HG03066 (cell line): ENCODE data around the gene TRAF1.

Experiments used
- ATAC-seq: cut with Tn5 transposase; IDR thresholded peaks from one replicate; pipeline ENCODE4 v1.9.1; 2021; ENCODE audit warnings: low read depth; ENCODE audit not compliant: unreplicated experiment

TRAF1 gene

DNA sequence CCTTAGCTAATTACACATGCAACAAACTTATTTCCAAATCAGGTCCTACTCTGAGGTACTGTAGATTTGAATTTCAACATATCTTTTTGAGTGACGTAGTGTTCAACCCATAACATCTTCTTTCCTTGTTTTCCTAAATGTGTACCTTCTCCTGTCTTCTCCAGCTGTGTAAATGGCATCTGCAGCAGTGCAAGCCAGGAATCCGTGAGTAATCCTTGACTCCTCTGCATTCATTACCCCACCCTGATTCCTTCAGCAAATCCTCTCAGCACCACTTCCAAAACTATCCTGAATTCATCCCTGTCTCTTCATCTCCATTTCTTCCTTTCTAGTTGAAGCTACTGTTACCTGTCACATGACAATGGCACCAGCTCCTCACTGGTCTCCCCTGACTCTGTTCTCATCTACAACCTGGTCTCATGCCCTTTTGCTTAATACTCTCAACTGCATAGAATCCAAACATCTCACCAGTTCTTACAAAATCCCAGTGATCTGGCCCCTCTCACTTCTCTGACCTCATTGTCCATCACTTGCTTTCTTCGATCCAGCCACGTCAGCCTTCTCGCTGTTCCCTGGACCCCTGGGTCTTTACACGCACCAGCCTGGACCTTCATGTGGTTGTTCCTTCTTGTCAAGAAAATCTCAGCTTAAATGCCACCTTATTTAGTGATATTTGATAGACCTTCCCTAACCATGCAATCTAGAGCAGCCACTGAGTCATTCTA, 14.6 kb upstream of the TRAF1 start:
- ATAC-seq: no peak

DNA sequence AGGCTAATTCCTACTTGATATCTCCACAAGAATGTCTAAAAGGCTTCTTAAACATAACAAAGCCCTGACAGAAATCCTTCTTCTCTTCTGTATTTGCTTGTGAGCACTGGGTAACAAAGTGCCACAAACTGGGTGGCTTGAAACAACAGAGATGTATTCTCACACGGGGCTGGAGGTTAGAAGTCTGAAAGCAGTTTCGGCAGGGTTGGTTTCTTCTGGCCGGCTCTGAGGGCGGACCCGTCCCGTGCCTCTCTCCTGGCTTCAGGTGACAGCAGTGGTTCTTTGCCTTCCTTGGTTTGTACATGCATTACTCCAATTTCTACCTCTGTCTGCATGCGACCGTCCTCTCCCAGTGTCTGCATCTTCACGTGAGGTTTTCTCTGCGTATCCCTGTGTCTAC, 14.0 kb upstream of the TRAF1 start:
- ATAC-seq: no peak

DNA sequence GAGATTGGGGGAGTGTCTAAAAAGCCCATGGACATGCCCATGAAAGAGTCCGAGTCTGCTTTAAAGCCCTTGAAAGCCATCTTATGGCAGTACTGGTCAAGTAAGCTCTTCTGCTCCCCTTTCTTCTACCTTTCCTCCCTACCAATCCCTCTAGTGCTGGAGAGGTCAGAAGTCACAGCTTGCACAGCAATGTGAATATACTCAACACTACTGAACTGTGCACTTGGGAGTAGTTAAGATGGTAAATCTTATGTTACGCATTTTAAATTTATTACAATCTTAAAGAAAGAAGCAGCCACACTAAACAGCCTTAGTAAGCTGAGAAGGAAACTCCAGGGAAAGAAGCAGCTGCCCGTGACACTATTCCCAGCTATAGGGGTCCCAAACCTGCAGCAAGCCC, 12.3 kb upstream of the TRAF1 start:
- ATAC-seq: no peak

DNA sequence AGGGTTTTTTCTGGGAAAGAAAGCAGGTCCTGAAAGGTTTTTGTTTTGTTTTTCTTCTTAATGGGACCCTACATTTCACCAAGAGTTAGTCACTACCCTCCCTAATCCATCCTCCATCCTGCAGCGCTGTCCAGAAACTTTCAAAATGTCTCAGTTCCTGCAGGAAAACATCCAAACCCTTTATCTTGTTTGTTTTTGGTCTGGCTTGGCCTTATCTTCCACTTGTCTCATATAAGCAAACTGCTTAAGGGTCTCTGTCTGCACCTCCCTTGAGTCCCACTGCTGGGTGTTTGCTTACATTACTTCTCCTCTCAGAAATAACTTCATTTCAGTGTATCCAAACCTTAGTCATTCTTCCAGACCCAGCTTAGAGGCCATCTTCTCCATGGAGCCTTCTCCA, 11.0 kb upstream of the TRAF1 start:
- ATAC-seq: no peak

GRCh38 chr9:120937127-120937526, 10.5 kb upstream of the TRAF1 start:
- no peak for ATAC-seq

GRCh38 chr9:120936764-120937122, 10.1 kb upstream of the TRAF1 start:
- ATAC-seq: no peak

GRCh38 chr9:120936011-120936763, 9.6 kb upstream of the TRAF1 start:
- ATAC-seq: peak; percentile 38

GRCh38 chr9:120935383-120935857, 8.8 kb upstream of the TRAF1 start:
- no peak for ATAC-seq

DNA sequence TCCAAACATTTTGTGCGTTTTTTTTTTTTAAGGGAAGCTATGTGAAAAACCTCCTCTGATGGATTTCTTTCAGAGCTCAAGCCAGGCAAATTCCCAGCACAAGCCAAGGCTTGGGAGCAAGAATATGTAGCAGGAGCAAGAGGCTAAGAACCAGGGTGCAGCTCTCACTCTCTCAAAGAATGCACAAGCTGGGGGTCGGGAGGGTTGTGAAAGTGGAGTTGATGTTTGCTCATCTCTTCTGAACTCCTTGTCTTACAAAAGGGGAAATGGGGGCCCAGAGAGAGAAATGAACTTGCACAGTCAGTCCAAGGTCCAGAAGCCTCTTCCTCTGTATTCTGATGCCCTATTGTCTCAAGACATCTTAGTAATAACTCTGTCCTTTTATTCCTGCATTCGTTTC, 7.7 kb upstream of the TRAF1 start:
- no peak for ATAC-seq

- no peak for ATAC-seq
Measured at GRCh38 chr9:120933310-120934055, 6.9 kb upstream of the TRAF1 start.

- ATAC-seq: no peak
Measured at GRCh38 chr9:120932086-120932823, 5.7 kb upstream of the TRAF1 start.

GRCh38 chr9:120931231-120932085, 4.9 kb upstream of the TRAF1 start:
- ATAC-seq: peak; percentile 38

GRCh38 chr9:120929229-120929791, 2.7 kb upstream of the TRAF1 start:
- no peak for ATAC-seq

- ATAC-seq: peak; percentile 25
Measured at GRCh38 chr9:120928483-120929228, 2.1 kb upstream of the TRAF1 start.

- ATAC-seq: no peak
Measured at GRCh38 chr9:120928015-120928482, 1.5 kb upstream of the TRAF1 start.

- ATAC-seq: no peak
Measured at GRCh38 chr9:120927269-120928014, 846 bp upstream of the TRAF1 start.

DNA sequence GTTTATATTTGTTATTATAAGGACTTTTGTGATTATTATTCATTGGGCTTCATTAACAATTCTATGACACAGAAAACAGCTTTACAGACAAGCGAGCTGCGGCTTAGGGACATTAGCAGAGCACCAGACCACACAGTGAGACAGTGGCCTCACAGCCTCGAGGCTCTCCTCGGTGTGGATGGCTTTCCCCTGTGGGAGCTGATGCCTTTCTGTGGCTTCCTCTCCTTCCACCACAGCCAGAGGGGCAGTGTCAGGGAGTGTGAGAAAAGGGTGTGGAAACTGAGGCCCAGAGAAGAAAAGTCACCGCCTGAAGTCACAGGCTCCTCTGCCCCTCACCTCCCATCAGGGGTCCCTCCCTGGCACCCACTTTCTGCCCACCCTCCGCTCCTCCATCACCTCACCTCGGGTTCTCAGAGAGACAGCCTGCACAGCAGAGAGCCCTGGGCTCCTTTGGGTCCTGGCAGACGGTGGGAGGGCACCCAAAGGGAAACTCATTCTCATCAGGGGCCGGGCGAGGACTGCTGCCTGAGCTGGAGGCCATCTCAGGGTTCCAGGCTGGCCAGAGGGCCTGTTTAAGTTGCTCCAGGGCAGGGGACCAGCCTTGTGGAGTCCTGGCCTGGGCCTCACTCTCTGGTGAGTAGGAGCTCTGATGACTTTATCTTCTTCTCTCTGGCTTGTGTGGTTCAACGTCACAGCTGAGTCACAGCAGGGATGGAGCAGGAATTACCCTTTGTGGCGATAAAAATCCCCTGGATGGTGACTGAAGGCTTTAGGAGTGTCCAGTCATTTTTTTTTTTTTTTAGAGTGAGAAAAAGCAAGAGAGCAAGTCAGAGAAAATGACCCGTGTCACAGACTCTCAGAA, 830 bp downstream of the TRAF1 start:
- peak; percentile 24 for ATAC-seq
